Measurements from ENCODE around the gene KDM2A.

GRCh38 chr11:67276781-67277230 is 157.7 kb downstream of the KDM2A start:
- no peak for TF ChIP-seq ISL1 (CRISPR knock-in tag; IDR thresholded peaks at IDR 0.05)
- TF ChIP-seq ARNTL (CRISPR knock-in tag; IDR thresholded peaks at IDR 0.05; ENCODE audit: borderline replicate concordance, low read depth): no peak
- no peak for TF ChIP-seq POU6F1 (CRISPR knock-in tag; IDR thresholded peaks at IDR 0.05; ENCODE audit: borderline replicate concordance, low read depth)
- TF ChIP-seq CSDC2 (CRISPR knock-in tag; IDR thresholded peaks at IDR 0.05): no peak
- TF ChIP-seq SNAI2 (CRISPR knock-in tag; IDR thresholded peaks at IDR 0.05): no peak
- no peak for TF ChIP-seq TSHZ2 (CRISPR knock-in tag; IDR thresholded peaks at IDR 0.05)

All from SK-N-SH treated with all-trans-retinoic acid at 6 μM for 48 hours (cell line).